GM15510 (cell line): ENCODE results near the gene CDNF.

ENCODE experiments used
- POLR2A ChIP-seq: IDR thresholded peaks from 3 replicates; pipeline ENCODE4 v1.6.1; 2011; ENCODE audit warnings: borderline replicate concordance; ENCODE audit not compliant: insufficient read length; ENCODE audit errors: extremely low read depth

CDNF gene

GRCh38 chr10:14843327-14843988 is 5.6 kb upstream of the CDNF start:
- no peak for TF ChIP-seq POLR2A

GRCh38 chr10:14840178-14840577 is 2.3 kb upstream of the CDNF start:
- no peak for TF ChIP-seq POLR2A

- no peak for TF ChIP-seq POLR2A
These were observed 1.5 kb upstream of the CDNF start for GRCh38 chr10:14839305-14839695.

- no peak for TF ChIP-seq POLR2A
These were observed 906 bp upstream of the CDNF start for GRCh38 chr10:14838582-14839304.

- no peak for TF ChIP-seq POLR2A
These were observed 657 bp downstream of the CDNF start for GRCh38 chr10:14837003-14837756.

GRCh38 chr10:14836208-14836607 is 1.6 kb downstream of the CDNF start:
- no peak for TF ChIP-seq POLR2A

- no peak for TF ChIP-seq POLR2A
These were observed 4.7 kb downstream of the CDNF start for GRCh38 chr10:14833106-14833505.

- no peak for TF ChIP-seq POLR2A
These were observed 11.6 kb downstream of the CDNF start for GRCh38 chr10:14826076-14826829.

- no peak for TF ChIP-seq POLR2A
These were observed 13.9 kb downstream of the CDNF start for GRCh38 chr10:14823966-14824365.

GRCh38 chr10:14822879-14823755 is 14.7 kb downstream of the CDNF start:
- no peak for TF ChIP-seq POLR2A

GRCh38 chr10:14821635-14822375 is 16.0 kb downstream of the CDNF start:
- no peak for TF ChIP-seq POLR2A

- no peak for TF ChIP-seq POLR2A
These were observed 17.1 kb downstream of the CDNF start for GRCh38 chr10:14820775-14821154.
